Smooth muscle cell (in vitro differentiated cells): ENCODE data around the gene ARHGEF16. TPM values are rescaled to one million over a fixed set of nuclear protein-coding genes. Genes with fewer than 3 reads are reported as not detected.

Experiments
- DNase-seq: peaks from one replicate; lab custom pipeline; 2025; ENCODE audit not compliant: unreplicated experiment; lab: John Stamatoyannopoulos, UW
- H2AFZ ChIP-seq: fragments of 200-600 bp; sonication (generic); 2 replicates; pipeline ENCODE4 v1.6.0; 2016; ENCODE audit warnings: antibody characterized with exemption, low read depth, mild to moderate bottlenecking
- H3F3A ChIP-seq: fragments of 200-600 bp; sonication (generic); 2 replicates; pipeline ENCODE4 v1.6.0; 2017; ENCODE audit warnings: antibody characterized with exemption, low read depth
- H3K27ac ChIP-seq: fragments of 200-600 bp; sonication (generic); 2 replicates; pipeline ENCODE4 v1.5.1; 2016; ENCODE audit warnings: low read depth, mild to moderate bottlenecking
- H3K27me3 ChIP-seq: fragments of 200-600 bp; sonication (generic); 2 replicates; pipeline ENCODE4 v1.6.1; 2016; ENCODE audit warnings: low read depth, mild to moderate bottlenecking
- H3K36me3 ChIP-seq: fragments of 200-600 bp; sonication (generic); 2 replicates; pipeline ENCODE4 v1.5.1; 2016; ENCODE audit warnings: low read depth
- H3K4me1 ChIP-seq: fragments of 200-600 bp; sonication (generic); 2 replicates; pipeline ENCODE4 v1.5.1; 2016; ENCODE audit warnings: low read depth
- H3K4me2 ChIP-seq: fragments of 200-600 bp; sonication (generic); 2 replicates; pipeline ENCODE4 v1.6.0; 2016; ENCODE audit warnings: mild to moderate bottlenecking
- H3K4me3 ChIP-seq: fragments of 200-600 bp; sonication (generic); 2 replicates; pipeline ENCODE4 v1.5.1; 2016; ENCODE audit warnings: mild to moderate bottlenecking
- H3K79me2 ChIP-seq: fragments of 200-600 bp; sonication (generic); 2 replicates; pipeline ENCODE4 v1.6.0; 2016; ENCODE audit warnings: low read depth, mild to moderate bottlenecking
- H3K9ac ChIP-seq: fragments of 200-600 bp; sonication (generic); 2 replicates; pipeline ENCODE4 v1.6.0; 2016; ENCODE audit warnings: low read depth
- H3K9me3 ChIP-seq: fragments of 200-600 bp; sonication (generic); replicated peaks from 2 replicates; pipeline ENCODE4 v1.5.1; 2016; ENCODE audit warnings: low read depth
- H4K20me1 ChIP-seq: fragments of 200-600 bp; sonication (generic); 2 replicates; pipeline ENCODE4 v1.6.0; 2016; ENCODE audit warnings: low read depth
- WGBS: methylation state at CpG from one replicate; pipeline ENCODE4 v1.1.7; 2016; ENCODE audit warnings: low lambda C conversion rate; 5-methylcytosine and 5-hydroxymethylcytosine counted together
- polyA plus RNA-seq: library from polyadenylated mRNA; unstranded; fragments of >200 nt; fragmentation: Nextera tagmentation; extraction: Ambion mirVana; gene quantifications from 2 replicates; pipeline ENCODE4 v1.2.1, GENCODE V29; 2016
- total RNA-seq: library from RNA; depleted of rRNA; stranded (reverse); fragments of >200 nt; gene quantifications from 2 replicates; pipeline ENCODE4 v1.2.3, GENCODE V29; 2014
- TF ChIP-seq, protein P1 (sequence below): fragments of 200-600 bp; sonication (generic); IDR thresholded peaks from 2 replicates; pipeline ENCODE4 v1.5.1; 2017; ENCODE audit warnings: borderline replicate concordance, mild to moderate bottlenecking, antibody characterized with exemption; ENCODE audit not compliant: insufficient read depth, poor library complexity, severe bottlenecking

Gene ARHGEF16
- total and polyA plus RNA-seq, 2 experiments from 2014 or later, result 4.6 to 6.9 TPM

DNA sequence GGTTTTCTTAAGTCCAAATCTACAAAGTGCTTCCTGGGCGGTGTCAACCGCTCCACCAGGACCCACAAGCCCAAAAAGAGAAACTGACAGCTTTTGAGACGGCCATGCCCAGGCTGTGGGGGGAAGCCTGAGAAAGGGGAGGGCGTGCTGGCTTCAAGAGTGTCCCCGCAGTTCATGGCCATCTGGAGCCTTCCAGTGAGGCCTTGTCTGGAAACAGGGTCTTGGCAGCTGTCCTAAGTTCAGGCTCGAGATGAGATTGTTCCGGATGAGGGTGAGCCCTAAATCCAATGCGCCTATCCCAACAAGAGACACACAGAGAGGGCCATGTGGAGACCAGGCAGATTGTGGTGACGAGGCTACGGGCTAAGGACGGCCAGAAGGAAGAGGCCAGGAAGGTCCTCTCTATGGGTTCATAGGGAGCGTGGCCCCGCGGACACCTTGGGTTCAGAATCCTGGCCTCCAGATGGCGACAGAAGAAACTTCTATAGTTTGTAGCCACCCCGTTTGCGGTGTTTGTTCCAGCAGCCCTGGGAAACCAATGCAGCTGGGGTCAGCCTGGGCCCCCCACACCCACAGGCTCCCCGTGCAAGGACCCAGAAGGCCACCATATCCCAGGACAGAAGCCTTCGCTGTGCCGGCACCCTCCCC lies 70.2 kb downstream of the ARHGEF16 start:
- no peaks in the 10 kb centered on the region for H3K9me3 ChIP-seq
- no peaks in the 10 kb centered on the region for H3K79me2 ChIP-seq
- no peak overlapping the region for H3K9ac ChIP-seq
- no peaks in the 10 kb centered on the region for H4K20me1 ChIP-seq
- H3K4me3 ChIP-seq, result no peak overlapping the region
- H3K4me1 ChIP-seq, result no peaks in the 10 kb centered on the region
- TF ChIP-seq, protein P1, sequence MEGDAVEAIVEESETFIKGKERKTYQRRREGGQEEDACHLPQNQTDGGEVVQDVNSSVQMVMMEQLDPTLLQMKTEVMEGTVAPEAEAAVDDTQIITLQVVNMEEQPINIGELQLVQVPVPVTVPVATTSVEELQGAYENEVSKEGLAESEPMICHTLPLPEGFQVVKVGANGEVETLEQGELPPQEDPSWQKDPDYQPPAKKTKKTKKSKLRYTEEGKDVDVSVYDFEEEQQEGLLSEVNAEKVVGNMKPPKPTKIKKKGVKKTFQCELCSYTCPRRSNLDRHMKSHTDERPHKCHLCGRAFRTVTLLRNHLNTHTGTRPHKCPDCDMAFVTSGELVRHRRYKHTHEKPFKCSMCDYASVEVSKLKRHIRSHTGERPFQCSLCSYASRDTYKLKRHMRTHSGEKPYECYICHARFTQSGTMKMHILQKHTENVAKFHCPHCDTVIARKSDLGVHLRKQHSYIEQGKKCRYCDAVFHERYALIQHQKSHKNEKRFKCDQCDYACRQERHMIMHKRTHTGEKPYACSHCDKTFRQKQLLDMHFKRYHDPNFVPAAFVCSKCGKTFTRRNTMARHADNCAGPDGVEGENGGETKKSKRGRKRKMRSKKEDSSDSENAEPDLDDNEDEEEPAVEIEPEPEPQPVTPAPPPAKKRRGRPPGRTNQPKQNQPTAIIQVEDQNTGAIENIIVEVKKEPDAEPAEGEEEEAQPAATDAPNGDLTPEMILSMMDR, result no peak
- 92% methylated on average over 20 of the region's 20 CpGs for WGBS
- H2AFZ ChIP-seq, result no peak overlapping the region
- H3K27ac ChIP-seq, result no peak overlapping the region
- H3K4me2 ChIP-seq, result no peak overlapping the region
- DNase-seq, result no peak
- no peaks in the 10 kb centered on the region for H3K36me3 ChIP-seq
- H3K27me3 ChIP-seq, result no peaks in the 10 kb centered on the region
- no peaks in the 10 kb centered on the region for H3F3A ChIP-seq

DNA sequence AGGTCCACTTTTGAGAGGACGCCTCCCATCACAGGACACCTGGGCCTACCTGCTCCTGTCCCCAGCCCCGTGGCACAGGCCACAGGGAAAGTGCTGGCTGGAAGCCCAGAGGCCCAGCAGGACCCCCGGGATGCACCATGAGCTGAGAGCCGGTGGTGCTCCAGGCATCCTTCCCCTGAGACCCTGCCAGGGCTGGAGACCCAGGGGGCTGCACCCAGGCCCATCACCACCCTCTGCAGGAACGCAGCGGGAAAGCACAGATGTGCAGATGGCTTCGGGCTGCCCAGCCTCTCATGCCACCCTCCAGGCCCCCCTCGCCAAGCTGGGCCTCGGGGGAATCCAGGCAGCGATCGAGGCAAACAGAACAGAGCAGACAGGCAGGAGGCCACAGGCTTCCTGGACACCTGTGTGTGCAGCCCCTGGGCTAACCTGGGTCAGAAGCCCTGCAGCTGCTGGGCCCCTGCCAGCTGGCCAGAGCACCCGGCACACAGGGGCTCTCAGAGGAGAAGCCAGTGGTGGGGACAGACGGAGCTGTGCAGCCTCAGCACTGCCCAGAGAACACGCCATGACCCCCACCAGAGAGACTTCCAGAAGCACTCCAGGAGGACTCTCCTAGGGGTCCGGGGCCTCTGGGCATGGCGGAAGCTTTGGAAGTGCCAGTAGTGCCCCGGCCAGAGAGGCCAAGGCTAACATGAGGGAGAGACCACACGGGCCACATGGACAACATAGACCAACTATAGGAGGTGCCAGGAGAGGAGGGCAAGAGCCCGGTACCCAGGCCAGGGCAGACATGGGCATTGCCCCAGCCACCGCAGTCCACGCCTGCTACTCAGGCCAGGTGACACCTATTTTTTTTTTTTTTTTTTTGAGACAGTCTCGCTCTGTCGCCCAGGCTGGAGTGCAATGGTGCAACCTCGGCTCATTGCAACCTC lies 71.4 kb downstream of the ARHGEF16 start:
- no peaks in the 10 kb centered on the region for H4K20me1 ChIP-seq
- WGBS, result 96% methylated on average over 24 of the region's 24 CpGs
- no peaks in the 10 kb centered on the region for H3K27me3 ChIP-seq
- H3K79me2 ChIP-seq, result no peaks in the 10 kb centered on the region
- no peak overlapping the region for H3K27ac ChIP-seq
- H3K4me1 ChIP-seq, result peaks cover 5% of the 10 kb centered on the region
- DNase-seq, result no peak
- no peak overlapping the region for H3K4me2 ChIP-seq
- H3K9ac ChIP-seq, result no peak overlapping the region
- TF ChIP-seq, protein P1, result no peak
- no peak overlapping the region for H3K4me3 ChIP-seq
- no peak overlapping the region for H2AFZ ChIP-seq
- H3F3A ChIP-seq, result no peaks in the 10 kb centered on the region
- H3K36me3 ChIP-seq, result no peaks in the 10 kb centered on the region
- no peaks in the 10 kb centered on the region for H3K9me3 ChIP-seq

DNA sequence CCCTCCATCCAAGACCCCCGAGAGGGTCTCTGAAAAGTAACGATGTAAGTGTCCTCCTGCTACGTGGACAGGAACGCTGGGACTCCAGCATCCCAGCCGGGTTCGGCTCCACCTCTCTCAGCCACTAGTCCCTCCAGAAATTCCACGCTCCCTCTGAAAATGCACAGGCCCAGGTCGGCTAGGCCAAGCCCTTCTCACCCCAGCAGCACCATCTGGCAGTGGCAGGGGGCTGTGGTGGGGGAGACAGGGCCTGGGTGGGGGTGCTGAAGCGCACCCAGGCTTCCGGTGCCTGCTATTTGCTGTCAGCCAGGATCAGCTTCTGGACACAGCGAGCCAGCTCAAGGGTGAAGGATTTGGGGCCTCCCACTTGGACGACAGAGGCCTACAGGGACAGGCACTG lies 73.3 kb downstream of the ARHGEF16 start:
- TF ChIP-seq, protein P1, result no peak
- 94% methylated on average over 12 of the region's 12 CpGs for WGBS
- no peak for DNase-seq
- Histone ChIP-seq H4K20me1 (no peaks in the 10 kb centered on the region), H3K27ac (no peak overlapping the region), H3K9me3 (no peaks in the 10 kb centered on the region), H3K36me3 (no peaks in the 10 kb centered on the region), H3K4me2 (no peak overlapping the region), H3F3A (no peaks in the 10 kb centered on the region), H3K4me1 (peaks cover 8% of the 10 kb centered on the region), H3K9ac (no peak overlapping the region), H3K4me3 (no peak overlapping the region), H3K27me3 (no peaks in the 10 kb centered on the region), H3K79me2 (no peaks in the 10 kb centered on the region), H2AFZ (no peak overlapping the region)
